ENCODE measurements around the gene SPRYD4.

- TF ChIP-seq CTCF (IDR thresholded peaks at IDR 0.05) (no peak), POLR2A (IDR thresholded peaks at IDR 0.05) (no peak)
Measured at GRCh38 chr12:56474389-56474788, 6.0 kb downstream of the SPRYD4 start.

Data from prostate gland (tissue), 2 donors.